Measurements from ENCODE around the gene FMNL2.

Gene FMNL2

DNA sequence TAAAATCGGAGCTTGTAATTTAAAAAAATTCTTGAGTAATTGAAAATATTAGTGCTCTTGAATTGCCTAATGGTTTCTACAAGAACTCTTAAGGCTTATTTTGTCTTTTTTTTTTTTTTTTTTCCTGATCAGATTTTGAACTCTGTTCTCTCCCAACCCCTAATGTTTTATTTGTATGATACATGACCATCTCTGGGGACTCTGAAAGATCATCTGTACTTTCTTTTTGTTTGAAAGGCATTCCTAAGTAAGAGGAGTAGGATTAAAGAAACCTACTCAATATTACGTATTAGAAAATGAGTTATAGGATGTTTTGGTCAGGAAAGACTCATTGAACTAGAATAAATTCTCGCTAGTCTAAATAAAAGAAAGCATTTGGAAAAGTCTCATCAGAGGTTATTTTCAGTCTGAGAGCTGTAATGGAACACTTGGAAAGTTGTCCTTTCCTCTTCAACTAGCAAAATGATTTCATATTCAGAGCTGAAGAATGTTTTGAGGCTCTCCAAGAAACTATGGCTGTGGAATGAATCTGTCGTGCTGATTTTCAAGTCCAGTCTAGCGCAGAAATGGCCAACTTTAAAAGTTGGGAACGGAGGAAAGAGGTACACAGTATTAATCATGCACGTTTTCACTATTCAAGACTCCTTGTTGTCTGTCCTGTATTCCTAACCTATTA, 199.6 kb downstream of the FMNL2 start:
- no peak for DNase-seq

DNA sequence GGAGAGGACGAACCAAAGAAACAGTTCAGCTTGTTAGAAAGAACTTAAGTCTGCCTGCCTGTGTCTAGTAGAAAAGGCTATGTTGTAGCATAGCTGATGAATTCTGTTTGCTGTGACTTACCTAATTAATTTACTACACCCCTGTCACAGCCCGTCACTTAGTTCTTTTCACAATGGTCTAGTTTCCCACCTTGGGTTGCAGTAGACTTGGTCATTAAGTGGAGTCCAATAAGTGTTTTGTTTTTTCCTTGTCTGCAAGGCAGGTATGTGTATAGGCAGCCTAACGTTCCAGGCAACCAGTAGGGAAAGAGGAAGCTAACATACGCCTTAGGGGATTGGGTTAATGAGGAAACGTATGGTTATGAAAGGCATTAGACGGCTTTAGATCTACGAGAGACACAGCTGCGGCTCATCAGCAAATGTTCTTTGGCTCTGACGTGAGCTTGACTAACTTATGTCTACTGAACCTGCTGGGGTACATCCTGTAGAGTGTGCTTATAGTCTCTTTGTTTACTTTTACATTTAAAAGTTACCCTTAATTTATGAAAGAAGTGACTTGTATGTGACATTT, 202.2 kb downstream of the FMNL2 start:
- DNase-seq = no peak

DNA sequence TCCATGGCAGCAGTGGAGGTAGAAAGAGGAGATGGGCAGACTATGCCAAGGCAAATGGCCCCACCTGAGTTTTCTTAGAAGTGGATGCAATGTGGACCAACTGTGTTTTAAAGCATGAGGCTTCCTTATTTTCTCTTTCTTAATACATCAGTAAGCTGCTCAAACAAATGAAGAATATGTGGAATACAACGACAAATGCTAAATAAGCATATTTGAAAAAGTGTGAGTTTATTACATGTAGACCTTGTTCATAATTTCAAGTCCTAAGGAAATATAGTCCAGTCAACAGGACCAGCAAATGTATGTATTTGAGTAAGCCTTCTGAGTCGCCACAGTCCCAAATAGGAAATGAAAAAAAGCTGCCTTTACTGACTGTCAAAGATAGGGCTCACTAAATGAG, 204.4 kb downstream of the FMNL2 start:
- no peak for DNase-seq

DNA sequence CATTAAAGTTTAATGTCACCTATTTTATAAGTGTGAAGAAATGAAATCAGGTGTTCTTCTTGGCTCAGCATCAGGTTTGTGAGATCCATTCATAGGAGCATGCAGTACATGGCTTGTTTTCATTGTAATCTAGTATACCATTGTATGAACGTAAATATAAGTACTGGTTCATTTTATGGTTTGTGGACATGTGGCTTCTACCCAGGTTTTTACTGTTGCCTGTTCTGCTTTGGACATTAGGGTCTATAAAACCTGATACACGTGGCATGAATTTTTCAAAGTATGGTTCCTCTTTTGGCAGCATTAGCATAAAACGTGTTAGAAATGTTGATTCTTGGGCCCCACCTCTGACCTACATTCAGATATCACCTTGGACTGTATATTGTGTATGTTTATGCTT, 206.7 kb downstream of the FMNL2 start:
- no peak for DNase-seq

DNA sequence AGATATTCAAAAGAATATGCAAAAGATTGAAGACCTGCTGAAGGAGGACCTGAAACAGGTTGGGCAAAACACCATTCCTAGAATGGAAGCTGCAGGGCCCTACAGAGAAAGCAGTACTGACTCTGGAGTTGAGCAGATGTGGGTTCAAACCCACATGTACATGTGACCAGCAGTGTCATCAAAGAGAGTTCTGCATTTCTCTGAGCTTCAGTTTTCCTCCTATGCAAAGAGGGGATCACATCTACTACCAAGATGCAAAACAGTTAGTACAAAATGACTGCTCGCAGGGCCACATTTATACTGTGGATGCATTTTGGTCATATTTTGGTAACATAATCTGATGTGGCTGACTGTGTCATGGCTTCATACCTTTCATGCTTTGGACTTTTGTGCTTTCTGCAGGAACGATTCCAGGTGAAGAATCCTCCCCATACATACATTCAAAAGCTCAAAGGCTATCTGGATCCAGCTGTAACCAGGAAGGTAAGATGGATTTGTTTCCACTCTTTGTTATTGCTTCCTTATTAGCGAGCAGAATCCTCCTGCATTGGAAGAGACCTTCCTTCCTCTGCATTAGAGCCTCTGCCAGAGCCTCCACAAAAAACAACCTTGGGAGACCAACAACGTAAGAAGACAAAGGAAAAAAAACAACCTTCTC, 207.5 kb downstream of the FMNL2 start:
- no peak for DNase-seq

DNA sequence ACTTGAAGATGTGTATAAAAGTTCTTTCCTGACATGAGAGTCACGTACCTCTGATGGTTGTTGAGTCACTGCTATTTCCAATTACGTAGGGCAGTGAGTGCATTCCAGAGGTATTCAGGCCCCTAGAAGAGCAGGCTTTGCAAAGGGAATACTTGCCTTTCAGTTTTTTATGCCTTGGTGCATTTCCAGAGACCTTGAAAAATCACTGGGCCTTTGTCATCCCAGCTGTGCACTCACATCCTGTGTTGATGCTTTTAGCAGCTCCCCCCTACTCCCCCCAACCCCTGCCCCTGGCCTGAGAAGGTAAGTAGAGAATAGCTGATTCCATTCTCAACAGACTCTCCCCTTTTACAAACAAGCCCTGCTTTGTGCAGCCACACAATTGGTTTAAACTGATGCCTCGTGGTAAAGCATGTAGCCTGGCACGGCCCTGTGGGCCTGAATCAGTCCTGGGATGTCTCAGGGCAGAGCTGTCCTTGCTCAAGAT, 208.1 kb downstream of the FMNL2 start:
- DNase-seq = no peak

DNA sequence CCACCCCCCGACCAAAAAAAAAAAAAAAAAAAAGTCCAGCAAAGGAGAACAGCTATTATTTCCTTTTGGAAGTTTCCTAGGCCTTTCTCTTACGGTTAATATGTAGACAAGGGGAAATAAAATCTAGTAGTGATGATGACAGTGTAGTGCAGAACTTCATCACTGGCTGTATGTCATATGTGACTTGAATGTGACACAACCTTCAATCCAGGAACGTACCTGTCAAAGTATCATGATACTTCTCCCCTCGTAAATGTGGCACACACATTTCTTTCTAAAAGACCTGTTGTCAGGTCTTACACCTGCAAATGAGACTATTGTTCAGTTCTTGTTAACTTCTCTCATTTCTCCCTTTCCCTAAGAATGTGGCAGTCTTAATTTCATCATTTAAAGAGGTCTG, 208.7 kb downstream of the FMNL2 start:
- DNase-seq = no peak

DNA sequence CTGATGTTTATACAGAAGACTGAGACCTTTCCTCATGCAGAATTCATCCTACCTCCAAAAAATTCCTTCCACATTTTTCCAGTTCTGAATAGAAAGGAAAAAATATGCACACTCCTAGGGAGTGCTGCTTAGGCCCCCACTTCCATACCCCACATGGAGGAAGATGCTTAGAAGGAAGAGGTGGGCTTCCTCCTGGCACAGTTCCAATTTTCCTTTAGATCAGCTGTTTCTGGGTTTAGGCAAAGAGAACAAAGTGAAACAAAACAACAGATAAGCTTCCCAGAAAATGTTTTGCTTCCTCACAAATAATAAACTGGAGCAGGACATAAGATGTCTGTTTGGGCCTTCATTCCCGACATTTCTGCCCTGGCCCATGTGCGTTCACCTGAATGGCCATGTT, 209.7 kb downstream of the FMNL2 start:
- no peak for DNase-seq

DNA sequence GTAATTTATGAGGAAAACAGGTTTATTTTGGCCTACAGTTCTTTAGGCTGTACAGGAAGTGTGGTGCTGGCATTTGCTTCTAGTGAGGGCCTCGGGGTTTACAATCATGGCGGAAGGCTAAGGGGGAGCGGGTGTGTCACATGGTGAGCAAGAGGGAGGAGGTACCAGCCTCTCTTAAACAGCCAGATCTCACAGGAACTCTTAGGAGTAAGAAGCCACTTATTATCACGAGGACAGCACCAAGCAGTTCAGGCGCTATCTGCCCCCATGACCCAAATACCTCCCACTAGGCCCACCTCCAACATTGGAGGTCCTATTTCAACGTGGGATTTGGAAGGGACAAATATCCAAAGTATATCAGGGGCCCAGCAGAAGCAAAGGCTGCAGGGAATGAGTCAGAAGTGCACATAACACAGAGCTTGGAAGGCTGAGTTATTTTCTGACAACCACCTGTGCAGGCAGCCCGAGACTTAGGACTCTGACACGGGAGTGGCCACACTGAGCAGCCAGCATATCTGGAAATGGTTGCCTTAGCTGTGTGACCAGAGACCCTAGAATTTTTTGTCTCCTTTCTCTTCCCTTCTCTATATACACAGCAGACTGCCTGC, 211.4 kb downstream of the FMNL2 start:
- DNase-seq = no peak

DNA sequence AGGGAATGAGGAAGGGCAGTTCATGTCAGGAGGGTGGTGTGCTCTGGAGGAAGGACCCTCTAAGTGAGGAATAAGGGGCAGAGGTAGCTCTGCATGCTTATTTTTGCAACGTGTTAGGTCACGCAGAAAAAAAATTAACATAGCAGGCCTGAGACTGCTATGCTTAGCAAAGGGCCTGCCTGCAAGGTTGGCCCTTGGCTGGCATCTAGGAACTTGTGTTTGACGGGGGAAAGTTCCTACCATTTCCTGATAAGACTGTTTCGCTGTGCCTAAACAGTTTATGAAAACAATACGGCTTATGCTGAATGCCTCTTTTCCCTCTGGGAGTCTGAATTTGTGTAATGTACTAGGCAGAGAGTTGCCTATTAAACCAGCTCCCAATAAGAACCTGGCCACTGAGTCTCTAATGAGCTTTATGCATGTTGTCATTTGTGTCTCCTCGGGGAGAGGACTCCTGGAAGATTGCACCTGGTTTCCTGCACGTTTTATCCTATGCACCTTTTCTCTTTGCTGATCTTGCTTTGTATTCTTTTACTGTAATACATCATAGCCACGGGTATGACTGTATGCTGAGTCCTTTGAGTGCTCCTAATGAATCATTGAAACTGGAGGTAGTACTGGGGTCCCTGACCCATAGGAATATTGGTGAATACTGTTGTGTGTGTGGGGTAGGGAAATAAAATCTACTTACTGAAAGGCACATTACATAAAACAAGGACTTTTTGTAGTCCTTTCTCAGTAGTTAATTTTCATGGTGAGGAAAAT, 213.3 kb downstream of the FMNL2 start:
- DNase-seq = no peak

DNA sequence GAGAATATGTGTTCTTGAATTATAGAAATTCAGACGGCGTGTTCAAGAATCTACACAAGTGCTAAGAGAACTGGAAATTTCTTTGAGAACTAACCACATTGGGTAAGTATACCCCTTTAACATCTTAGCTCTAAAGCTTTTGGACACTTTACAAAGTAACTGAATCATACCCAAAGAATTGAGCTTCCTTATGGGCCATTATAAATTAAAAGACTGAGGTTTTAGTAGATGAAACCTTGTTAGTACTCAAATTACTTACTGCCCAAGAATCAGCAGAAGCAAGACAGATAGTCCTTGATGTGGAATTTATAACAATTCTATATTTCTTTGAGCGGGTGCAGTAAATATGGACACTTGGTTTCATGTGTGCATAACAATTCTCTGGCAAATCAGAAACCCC, 214.0 kb downstream of the FMNL2 start:
- DNase-seq = no peak

DNA sequence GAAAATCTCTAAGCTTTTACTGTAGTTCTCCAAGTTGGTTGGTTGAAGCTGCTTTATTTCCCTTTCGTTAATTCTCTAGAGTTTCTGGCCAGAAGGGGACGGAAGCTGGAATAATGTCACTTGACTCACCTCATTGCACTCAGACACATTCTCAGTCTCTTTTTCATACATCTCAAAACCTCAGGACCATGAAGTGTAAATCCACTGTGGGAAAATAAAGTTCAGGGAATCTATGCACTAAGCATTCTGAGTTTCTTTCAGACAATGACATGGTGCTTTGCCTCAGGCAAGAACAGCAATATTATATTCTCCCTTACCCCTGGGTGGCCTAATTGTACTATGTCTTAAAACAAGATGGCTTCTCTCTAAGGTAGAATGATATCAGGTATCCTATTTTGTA, 214.4 kb downstream of the FMNL2 start:
- no peak for DNase-seq

DNA sequence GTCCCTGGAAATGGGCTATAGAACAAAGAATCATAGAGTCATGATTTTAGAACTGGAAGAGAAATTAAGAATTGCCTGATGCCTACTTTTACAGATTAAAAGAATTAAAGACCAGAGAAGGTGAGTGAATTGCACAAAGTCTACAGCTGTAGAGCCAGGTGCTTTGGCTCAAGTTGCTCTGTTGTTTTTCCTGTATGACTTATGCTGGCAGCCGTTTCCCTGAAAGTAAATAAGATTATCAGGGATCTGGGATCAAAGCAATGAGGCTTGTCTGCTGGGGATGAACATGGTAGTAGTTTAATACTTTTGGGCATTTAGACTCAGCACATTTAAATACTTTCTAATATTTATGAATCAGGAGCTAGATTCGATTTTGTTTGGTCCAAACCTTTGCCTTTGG, 215.4 kb downstream of the FMNL2 start:
- DNase-seq = no peak

DNA sequence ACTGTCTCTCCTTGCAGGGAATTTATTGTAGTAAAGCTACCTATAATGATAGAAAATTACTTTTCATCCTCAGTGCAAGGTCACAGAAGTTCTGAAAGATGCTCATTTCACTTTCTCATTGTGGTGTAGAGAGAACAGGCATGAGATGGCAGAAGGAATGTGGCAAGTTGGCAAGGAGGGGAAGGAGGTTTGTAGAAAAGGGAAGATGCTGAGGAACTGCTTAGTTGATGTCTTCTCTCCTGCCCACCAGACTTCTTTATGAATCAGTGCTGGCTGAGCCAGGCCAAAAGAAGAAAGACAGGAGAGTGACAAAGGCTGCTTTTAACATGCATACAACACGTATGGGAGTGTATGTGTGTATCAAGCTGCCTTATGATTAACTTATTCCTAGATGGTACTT, 217.9 kb downstream of the FMNL2 start:
- DNase-seq = no peak

DNA sequence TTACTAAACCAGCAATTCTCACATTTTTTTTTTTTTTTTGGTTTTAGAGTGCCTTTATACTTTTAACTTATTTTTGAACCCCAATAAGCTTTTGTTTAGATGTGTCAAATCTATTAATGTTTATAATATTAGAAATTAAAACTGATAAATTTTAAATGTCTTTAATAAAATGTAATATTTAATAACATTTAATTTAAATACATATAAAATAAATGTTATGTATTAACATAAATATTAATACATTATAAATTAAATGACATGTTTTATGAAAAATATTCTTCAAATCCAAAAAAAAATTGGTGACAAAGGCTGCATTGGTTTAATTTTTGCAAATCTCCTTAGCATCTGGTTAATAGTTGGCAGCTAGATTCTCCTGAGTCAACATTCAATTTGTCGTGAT, 218.5 kb downstream of the FMNL2 start:
- no peak for DNase-seq

DNA sequence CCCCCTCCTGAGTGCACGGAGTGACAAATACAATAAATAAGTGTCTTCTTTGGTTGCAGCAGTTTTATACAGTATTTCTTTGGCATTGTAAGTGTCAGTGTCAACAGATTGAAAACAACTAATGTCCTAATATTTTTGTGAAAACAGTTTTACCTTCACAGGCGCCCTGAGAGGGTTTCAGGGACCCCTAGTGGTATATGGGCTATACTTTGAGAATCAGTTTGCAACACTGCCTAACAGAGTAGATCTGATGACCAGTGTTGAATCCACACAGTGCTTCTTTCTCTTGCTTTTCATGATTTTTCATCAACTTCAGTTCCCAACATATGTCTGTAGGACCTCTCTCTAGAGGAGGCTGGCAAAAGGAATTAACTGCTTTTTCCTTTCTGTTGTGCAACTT, 220.1 kb downstream of the FMNL2 start:
- DNase-seq = no peak

DNA sequence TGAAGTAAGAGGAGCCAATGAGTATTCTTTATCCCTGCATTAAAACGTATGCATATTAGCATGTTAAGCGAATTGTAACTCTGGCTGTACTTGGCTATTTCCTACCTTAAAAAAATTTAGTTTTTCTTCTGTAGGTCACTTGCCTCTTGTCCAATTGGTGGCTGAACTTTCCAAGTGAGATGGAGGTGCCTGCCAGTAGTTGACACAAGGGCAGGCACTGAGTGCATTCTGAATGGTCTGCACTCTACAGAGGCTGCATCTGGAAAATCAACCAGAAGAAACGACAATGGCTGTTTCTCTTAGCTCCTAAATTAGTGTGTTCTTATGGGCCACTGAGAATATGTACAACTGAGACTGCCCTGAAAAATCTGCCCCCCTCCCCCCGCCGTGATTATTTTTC, 221.5 kb downstream of the FMNL2 start:
- no peak for DNase-seq

DNA sequence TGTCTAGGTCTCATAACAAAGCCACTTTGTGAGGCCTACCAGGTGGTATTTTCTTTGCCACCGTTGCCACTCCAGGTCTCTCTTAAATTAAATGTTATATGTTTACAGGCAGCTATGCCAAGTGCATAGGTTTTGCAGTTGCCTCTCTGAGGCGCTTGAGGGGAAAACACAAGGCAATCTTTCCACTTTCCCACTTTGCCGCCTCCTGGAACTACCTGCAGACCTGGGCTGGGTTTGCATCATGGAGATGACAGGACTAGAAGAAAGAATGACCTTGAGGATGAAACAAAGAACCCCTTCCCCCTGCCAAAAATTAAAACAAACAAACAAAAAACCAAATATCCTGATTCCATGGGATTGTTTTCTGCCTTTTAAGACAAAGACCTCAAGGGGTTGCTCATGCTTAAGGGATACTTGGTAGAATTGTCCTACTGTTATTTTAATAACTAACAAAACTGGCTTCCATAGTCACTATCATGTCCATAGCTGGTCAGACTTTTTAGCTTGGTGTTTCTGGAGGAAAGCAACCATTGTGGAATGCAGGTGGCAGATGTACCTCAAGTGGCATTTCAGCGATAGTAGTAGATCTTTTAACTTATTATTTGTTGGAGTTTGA, 222.4 kb downstream of the FMNL2 start:
- DNase-seq = no peak

DNA sequence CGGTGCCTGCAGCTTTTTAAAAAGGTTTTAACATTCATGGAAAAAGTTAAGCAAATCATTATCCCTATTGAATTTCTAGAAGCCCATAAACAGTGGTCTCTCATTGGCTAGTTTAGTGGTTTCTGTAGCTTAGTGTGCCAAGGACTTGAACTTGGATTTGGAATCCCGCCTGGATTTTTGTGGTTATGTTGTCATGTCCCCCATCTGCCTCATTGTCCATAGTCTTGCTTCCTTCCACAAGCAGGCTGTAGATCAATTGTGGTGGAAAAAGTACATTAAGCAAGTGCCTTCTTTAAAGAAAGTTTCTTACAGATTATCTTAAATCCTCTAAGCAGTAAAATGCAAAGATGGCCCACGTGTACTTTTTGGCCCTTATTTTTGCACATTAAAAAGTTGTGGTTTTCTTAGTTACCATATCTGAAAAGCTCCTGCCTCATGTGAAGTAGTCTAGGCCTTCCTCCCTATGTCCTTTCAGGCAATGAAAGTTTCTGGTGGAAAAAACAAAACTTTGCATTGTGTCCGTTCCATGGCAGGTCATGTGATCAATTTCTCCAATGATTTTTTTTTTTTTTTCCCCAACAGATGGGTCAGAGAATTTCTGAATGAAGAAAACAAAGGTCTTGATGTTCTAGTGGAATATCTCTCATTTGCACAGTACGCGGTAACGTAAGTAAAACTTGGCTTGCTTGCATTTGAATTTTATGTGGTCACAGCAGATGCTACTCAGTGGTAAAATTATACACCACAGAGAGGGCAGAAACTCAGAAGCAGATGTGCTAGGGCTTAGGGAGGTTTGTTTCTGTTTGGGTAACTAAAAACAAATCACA, 223.4 kb downstream of the FMNL2 start:
- no peak for DNase-seq

DNA sequence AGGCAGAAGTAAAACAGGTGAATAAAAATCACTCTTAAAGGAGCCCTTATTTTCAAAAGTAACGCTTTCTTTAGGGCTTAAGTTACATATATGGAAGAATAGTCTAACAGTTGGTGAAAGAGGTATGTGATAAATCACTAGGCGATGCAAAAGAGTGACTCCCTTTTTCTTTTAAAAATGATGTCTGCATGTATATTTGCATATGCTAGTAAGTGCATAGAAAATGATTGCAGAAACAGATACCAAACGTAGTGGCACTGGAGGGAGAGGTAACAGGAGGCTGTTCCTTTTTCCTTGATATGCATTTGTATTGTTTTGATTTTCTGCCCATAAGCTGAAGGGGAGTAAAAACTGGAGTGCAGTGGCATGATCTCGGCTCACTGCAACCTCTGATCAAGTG, 224.0 kb downstream of the FMNL2 start:
- DNase-seq = no peak

DNA sequence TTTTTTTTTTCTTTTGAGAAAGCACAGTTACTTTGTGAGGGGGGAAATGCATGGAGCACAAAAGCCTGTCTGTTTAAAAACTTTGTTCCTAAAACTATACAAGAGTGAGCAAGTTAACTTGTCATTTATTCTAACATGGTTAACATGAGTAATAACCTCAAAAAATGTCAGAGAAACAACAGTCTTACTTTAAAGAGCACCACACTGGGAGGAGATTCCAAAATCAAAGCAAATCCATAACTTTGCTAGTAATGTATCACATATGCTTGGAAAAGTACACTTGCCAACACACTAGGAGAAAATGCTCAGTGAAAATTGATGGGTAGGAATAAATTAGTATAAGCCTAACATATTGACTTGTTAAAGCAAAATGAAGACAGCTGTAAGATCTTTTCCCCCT, 225.2 kb downstream of the FMNL2 start:
- no peak for DNase-seq

All from effector CD4-positive, alpha-beta T cell (primary cell).